ENCODE measurements around the gene CCL3.

Gene CCL3

GRCh38 chr17:36089888-36090836 is at the start of gene CCL3:
Gene CCL3, minus strand, starts transcription at chr17:36090143. Its CDS starts 85 bp downstream, at chr17:36090058.
- Mint-ChIP-seq H3K4me1 (ENCODE audit: low read depth) (peaks cover 25% of the 10 kb centered on the region), H3K4me3 (peak within 1 kb of the TSS; percentile 30), H3K9me3 (ENCODE audit: low read depth) (no peaks in the 10 kb centered on the region), H3K27me3 (peaks cover 10% of the 10 kb centered on the region), H3K36me3 (no peaks in the 10 kb centered on the region), H3K27ac (peak within 1 kb of the TSS; percentile 88)

- Mint-ChIP-seq H3K9me3 (ENCODE audit: low read depth) (no peaks in the 10 kb centered on the region), H3K4me1 (ENCODE audit: low read depth) (no peaks in the 10 kb centered on the region), H3K27ac (no peak overlapping the region), H3K36me3 (no peaks in the 10 kb centered on the region), H3K4me3 (no peak overlapping the region), H3K27me3 (peaks cover 4% of the 10 kb centered on the region)
Measured at GRCh38 chr17:36136439-36136838, 46.5 kb upstream of the CCL3 start.

GRCh38 chr17:36136036-36136435 is 46.1 kb upstream of the CCL3 start:
- Mint-ChIP-seq H3K27me3 (peaks cover 4% of the 10 kb centered on the region), H3K4me3 (no peak overlapping the region), H3K4me1 (ENCODE audit: low read depth) (no peaks in the 10 kb centered on the region), H3K36me3 (no peaks in the 10 kb centered on the region), H3K27ac (no peak overlapping the region), H3K9me3 (ENCODE audit: low read depth) (no peaks in the 10 kb centered on the region)

GRCh38 chr17:36135465-36135864 is 45.5 kb upstream of the CCL3 start:
- Mint-ChIP-seq H3K27me3 (peaks cover 4% of the 10 kb centered on the region), H3K27ac (no peak overlapping the region), H3K4me3 (no peak overlapping the region), H3K9me3 (ENCODE audit: low read depth) (no peaks in the 10 kb centered on the region), H3K36me3 (no peaks in the 10 kb centered on the region), H3K4me1 (ENCODE audit: low read depth) (no peaks in the 10 kb centered on the region)

GRCh38 chr17:36133602-36134236 is 43.8 kb upstream of the CCL3 start:
- H3K27ac Mint-ChIP-seq: no peak overlapping the region
- no peaks in the 10 kb centered on the region for H3K36me3 Mint-ChIP-seq
- H3K4me1 Mint-ChIP-seq (ENCODE audit: low read depth): no peaks in the 10 kb centered on the region
- peaks cover 5% of the 10 kb centered on the region for H3K27me3 Mint-ChIP-seq
- no peak overlapping the region for H3K4me3 Mint-ChIP-seq
- no peaks in the 10 kb centered on the region for H3K9me3 Mint-ChIP-seq (ENCODE audit: low read depth)

GRCh38 chr17:36132421-36132831 is 42.5 kb upstream of the CCL3 start:
- H3K36me3 Mint-ChIP-seq: no peaks in the 10 kb centered on the region
- no peak overlapping the region for H3K4me3 Mint-ChIP-seq
- peaks cover 5% of the 10 kb centered on the region for H3K27me3 Mint-ChIP-seq
- H3K4me1 Mint-ChIP-seq (ENCODE audit: low read depth): no peaks in the 10 kb centered on the region
- H3K27ac Mint-ChIP-seq: no peak overlapping the region
- no peaks in the 10 kb centered on the region for H3K9me3 Mint-ChIP-seq (ENCODE audit: low read depth)

GRCh38 chr17:36131931-36132330 is 42.0 kb upstream of the CCL3 start:
- Mint-ChIP-seq H3K36me3 (no peaks in the 10 kb centered on the region), H3K27ac (no peak overlapping the region), H3K4me1 (ENCODE audit: low read depth) (no peaks in the 10 kb centered on the region), H3K4me3 (no peak overlapping the region), H3K27me3 (peaks cover 5% of the 10 kb centered on the region), H3K9me3 (ENCODE audit: low read depth) (no peaks in the 10 kb centered on the region)

- peaks cover 5% of the 10 kb centered on the region for H3K27me3 Mint-ChIP-seq
- no peaks in the 10 kb centered on the region for H3K4me1 Mint-ChIP-seq (ENCODE audit: low read depth)
- no peak overlapping the region for H3K27ac Mint-ChIP-seq
- no peaks in the 10 kb centered on the region for H3K36me3 Mint-ChIP-seq
- no peaks in the 10 kb centered on the region for H3K9me3 Mint-ChIP-seq (ENCODE audit: low read depth)
- no peak overlapping the region for H3K4me3 Mint-ChIP-seq
Measured at GRCh38 chr17:36131421-36131820, 41.5 kb upstream of the CCL3 start.

- Mint-ChIP-seq H3K27ac (no peak overlapping the region), H3K4me1 (ENCODE audit: low read depth) (no peaks in the 10 kb centered on the region), H3K9me3 (ENCODE audit: low read depth) (peaks cover 3% of the 10 kb centered on the region), H3K36me3 (no peaks in the 10 kb centered on the region), H3K27me3 (peaks cover 5% of the 10 kb centered on the region), H3K4me3 (no peak overlapping the region)
Measured at GRCh38 chr17:36130346-36130745, 40.4 kb upstream of the CCL3 start.

- Mint-ChIP-seq H3K27me3 (peaks cover 5% of the 10 kb centered on the region), H3K27ac (no peak overlapping the region), H3K4me3 (no peak overlapping the region), H3K9me3 (ENCODE audit: low read depth) (peaks cover 3% of the 10 kb centered on the region), H3K36me3 (no peaks in the 10 kb centered on the region), H3K4me1 (ENCODE audit: low read depth) (no peaks in the 10 kb centered on the region)
Measured at GRCh38 chr17:36129616-36130015, 39.7 kb upstream of the CCL3 start.

- no peak overlapping the region for H3K27ac Mint-ChIP-seq
- peaks cover 5% of the 10 kb centered on the region for H3K27me3 Mint-ChIP-seq
- peaks cover 3% of the 10 kb centered on the region for H3K9me3 Mint-ChIP-seq (ENCODE audit: low read depth)
- H3K4me3 Mint-ChIP-seq: no peak overlapping the region
- no peaks in the 10 kb centered on the region for H3K36me3 Mint-ChIP-seq
- no peaks in the 10 kb centered on the region for H3K4me1 Mint-ChIP-seq (ENCODE audit: low read depth)
Measured at GRCh38 chr17:36128411-36128978, 38.6 kb upstream of the CCL3 start.

- Mint-ChIP-seq H3K27ac (no peak overlapping the region), H3K36me3 (no peaks in the 10 kb centered on the region), H3K4me1 (ENCODE audit: low read depth) (no peaks in the 10 kb centered on the region), H3K9me3 (ENCODE audit: low read depth) (peaks cover 3% of the 10 kb centered on the region), H3K4me3 (no peak overlapping the region), H3K27me3 (peaks cover 2% of the 10 kb centered on the region)
Measured at GRCh38 chr17:36127911-36128310, 38.0 kb upstream of the CCL3 start.

- no peaks in the 10 kb centered on the region for H3K4me1 Mint-ChIP-seq (ENCODE audit: low read depth)
- no peak overlapping the region for H3K27ac Mint-ChIP-seq
- no peaks in the 10 kb centered on the region for H3K36me3 Mint-ChIP-seq
- peaks cover 3% of the 10 kb centered on the region for H3K9me3 Mint-ChIP-seq (ENCODE audit: low read depth)
- no peak overlapping the region for H3K4me3 Mint-ChIP-seq
- H3K27me3 Mint-ChIP-seq: peaks cover 2% of the 10 kb centered on the region
Measured at GRCh38 chr17:36127199-36127893, 37.4 kb upstream of the CCL3 start.

- Mint-ChIP-seq H3K4me1 (ENCODE audit: low read depth) (no peaks in the 10 kb centered on the region), H3K27me3 (peaks cover 2% of the 10 kb centered on the region), H3K9me3 (ENCODE audit: low read depth) (peaks cover 3% of the 10 kb centered on the region), H3K27ac (no peak overlapping the region), H3K4me3 (no peak overlapping the region), H3K36me3 (no peaks in the 10 kb centered on the region)
Measured at GRCh38 chr17:36124879-36125824, 35.2 kb upstream of the CCL3 start.

Measured in activated naive CD8-positive, alpha-beta T cell (primary cell).